Naive thymus-derived CD8-positive, alpha-beta T cell (primary cell): Measurements from ENCODE around the gene MOB1B. TPM values are rescaled to one million over a fixed set of nuclear protein-coding genes. Genes with fewer than 3 reads are reported as not detected.

Experiments
- ATAC-seq, 2 donors: fragments of 150-1000 bp; cut with Tn5 transposase in 1 of 2; sonication (Bioruptor Pico), chemical (Tn5 transposase) in 1 of 2; 1 replicate in 1 of 2; 2 replicates in 1 of 2; pipeline ENCODE4 v1.10.0; 2021; ENCODE audit warnings: mild to moderate bottlenecking in 2 of 2, moderate library complexity in 2 of 2
- POLR2A ChIA-PET: fragments of 350-600 bp; sonication (Branson Sonifier 250); formaldehyde crosslinking; loops from one replicate; lab custom pipeline; 2021; ENCODE audit warnings: antibody characterized with exemption; lab: Charles Lee
- DNase-seq, 10 donors: peaks; one replicate each; pipeline versions ENCODE4 v3.0.0 to v3.0.0-alpha.2; 2020 to 2022
- H3K27ac Mint-ChIP-seq, 10 donors: one replicate each; pipeline ENCODE4 v1.8.0; 2020 to 2022; ENCODE audit warnings: mild to moderate bottlenecking in 10 of 10, mixed read lengths in 10 of 10, moderate library complexity in 4 of 10, inconsistent platforms in 1 of 10
- H3K27me3 Mint-ChIP-seq, 5 donors: one replicate each; pipeline ENCODE4 v1.8.0; 2021 to 2022; ENCODE audit warnings: mixed read lengths in 5 of 5
- H3K36me3 Mint-ChIP-seq, 3 donors: one replicate each; pipeline ENCODE4 v1.8.0; 2020 to 2022; ENCODE audit warnings: mixed read lengths in 3 of 3, mild to moderate bottlenecking in 2 of 3, inconsistent platforms in 1 of 3
- H3K4me1 Mint-ChIP-seq, 4 donors: one replicate each; pipeline ENCODE4 v1.8.0; 2021 to 2022; ENCODE audit warnings: mixed read lengths in 4 of 4
- H3K4me3 Mint-ChIP-seq, 10 donors: one replicate each; pipeline ENCODE4 v1.8.0; 2020 to 2022; ENCODE audit warnings: mild to moderate bottlenecking in 10 of 10, mixed read lengths in 10 of 10, moderate library complexity in 6 of 10, inconsistent platforms in 1 of 10
- H3K9me3 Mint-ChIP-seq, 9 donors: one replicate each; pipeline ENCODE4 v1.8.0; 2020 to 2022; ENCODE audit warnings: mixed read lengths in 9 of 9, mild to moderate bottlenecking in 3 of 9, inconsistent platforms in 1 of 9, moderate library complexity in 1 of 9
- polyA plus RNA-seq, 3 donors: library from polyadenylated mRNA; unstranded; fragments of 300-500 nt; fragmentation: Illumina TruSeq; gene quantifications; one replicate each; pipeline ENCODE4 v1.2.3, GENCODE V29; 2021
- total RNA-seq, 8 experiments: library from RNA in 2 of 8; stranded (reverse) in 2 of 8; gene quantifications; one replicate each; pipeline ENCODE4 v1.2.3 and lab custom pipeline; 2021 to 2026

The MOB1B gene
- total and polyA plus RNA-seq, 5 experiments from 2014 or later = 1.6 to 16.0 (median 2.0) TPM

DNA sequence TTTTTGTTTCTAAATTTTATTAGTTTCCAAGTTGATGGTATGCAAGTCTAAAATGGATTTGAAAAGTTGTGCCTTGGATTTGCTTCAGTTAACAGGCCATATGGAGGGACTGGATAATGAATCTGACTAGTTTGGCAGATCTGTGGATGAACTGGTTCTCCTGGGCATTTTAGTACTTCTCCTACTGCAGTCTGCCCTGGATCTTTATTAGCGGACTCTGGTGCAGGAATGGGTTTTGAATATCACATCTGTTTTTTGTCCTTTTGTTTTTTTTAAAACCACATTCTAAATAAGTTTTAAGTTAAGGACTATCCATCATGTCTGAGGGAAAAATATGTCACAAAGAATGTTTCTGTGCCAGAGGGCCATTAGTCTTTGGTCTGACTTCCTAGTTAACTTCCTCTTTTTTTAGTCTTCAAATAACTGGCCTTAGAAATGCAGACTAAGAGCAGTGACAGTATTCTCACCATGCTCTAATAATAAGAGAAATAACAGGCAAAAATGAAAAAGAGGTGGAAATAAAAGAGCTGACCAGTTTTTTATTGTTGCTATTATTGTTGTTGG, 77.4 kb downstream of the MOB1B start:
- Mint-ChIP-seq H3K27me3 (no peaks in the 10 kb centered on the region), H3K4me1 (peaks cover 0 to 10% (median 0%) of the 10 kb centered on the region in 4 donors), H3K36me3 (peaks cover 0 to 44% (median 5%) of the 10 kb centered on the region in 3 donors), H3K27ac (no peak overlapping the region), H3K9me3 (no peaks in the 10 kb centered on the region), H3K4me3 (no peak overlapping the region)
- no peak for ATAC-seq
- POLR2A ChIA-PET = no interaction called here
- no peak for DNase-seq

DNA sequence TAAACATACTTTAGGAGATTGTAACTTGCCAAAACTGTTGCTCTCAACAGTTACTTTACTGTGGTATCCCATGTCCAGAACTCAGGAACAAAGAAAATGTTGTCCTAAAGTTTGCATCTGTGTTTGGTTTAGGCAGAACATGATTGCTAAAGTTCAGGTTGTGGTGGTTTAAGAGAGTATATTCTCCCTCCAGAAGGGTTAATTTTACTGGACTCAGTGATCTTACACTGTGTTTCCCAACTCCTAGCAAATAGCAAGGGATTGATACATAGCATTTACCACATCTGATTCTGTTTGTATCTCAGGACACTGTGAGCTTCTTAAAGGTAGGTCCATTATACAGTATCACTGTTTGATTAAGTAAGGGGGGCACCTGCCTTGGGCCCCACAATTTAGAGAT, 78.0 kb downstream of the MOB1B start:
- Mint-ChIP-seq H3K4me1 (peaks cover 0 to 10% (median 0%) of the 10 kb centered on the region in 4 donors), H3K27ac (peak overlapping the region in 1 of 10 donors; percentile 28), H3K4me3 (no peak overlapping the region), H3K9me3 (no peaks in the 10 kb centered on the region), H3K36me3 (peaks cover 0 to 38% (median 3%) of the 10 kb centered on the region in 3 donors), H3K27me3 (no peaks in the 10 kb centered on the region)
- POLR2A ChIA-PET = no interaction called here
- DNase-seq (no peak), ATAC-seq (no peak)

DNA sequence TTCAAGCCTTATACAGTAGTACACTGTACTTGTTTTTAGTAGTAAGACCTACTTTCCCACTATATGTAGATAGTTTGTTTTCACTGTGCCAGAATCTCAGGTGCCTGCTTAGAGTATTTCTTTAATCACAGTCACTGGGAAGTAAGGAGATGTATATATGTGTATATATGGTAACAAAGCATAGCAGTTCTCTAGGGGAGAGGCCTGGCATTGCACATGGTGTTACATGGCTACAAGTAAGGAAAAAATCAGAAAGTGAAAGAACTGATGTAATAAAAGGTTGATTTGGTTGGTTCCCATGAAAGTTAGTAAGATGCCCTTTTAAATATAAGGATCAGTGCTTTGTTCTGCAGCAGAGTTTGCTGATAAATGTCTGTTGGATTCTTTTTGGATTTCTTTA, 81.9 kb downstream of the MOB1B start:
- no peaks in the 10 kb centered on the region for H3K9me3 Mint-ChIP-seq
- no peak overlapping the region for H3K4me3 Mint-ChIP-seq
- ATAC-seq (no peak), DNase-seq (no peak)
- peaks cover 0 to 10% (median 0%) of the 10 kb centered on the region in 4 donors for H3K4me1 Mint-ChIP-seq
- POLR2A ChIA-PET = interaction anchor here (1.4 kb wide), 1 partner anchor 10 kb away, joined by 3 read pairs; the partner anchor contains the start of gene DCK
- no peak overlapping the region for H3K27ac Mint-ChIP-seq
- peaks cover 0 to 8% (median 0%) of the 10 kb centered on the region in 3 donors for H3K36me3 Mint-ChIP-seq
- H3K27me3 Mint-ChIP-seq = no peaks in the 10 kb centered on the region

DNA sequence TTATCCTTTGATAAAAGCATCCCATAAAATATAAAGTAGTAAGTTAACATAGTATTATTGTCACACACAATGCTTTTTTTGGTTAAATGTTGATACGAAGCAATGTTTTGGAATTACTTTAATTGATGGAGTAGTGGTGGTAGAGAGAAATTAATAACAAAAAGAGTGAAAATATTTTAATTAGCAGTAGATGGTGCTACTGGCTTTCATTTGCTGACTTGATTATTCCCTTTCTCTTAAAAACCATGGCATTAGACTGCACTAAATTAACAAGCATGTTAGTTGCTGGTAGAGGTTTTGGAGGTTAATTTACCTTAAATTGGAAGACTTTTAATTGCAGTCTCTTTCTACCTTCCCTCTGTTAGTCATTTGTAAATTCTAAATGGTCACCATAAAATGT, 82.4 kb downstream of the MOB1B start:
- H3K27ac Mint-ChIP-seq = no peak overlapping the region
- POLR2A ChIA-PET = interaction anchor here (1.4 kb wide), 1 partner anchor 9 kb away, joined by 3 read pairs; the partner anchor contains the start of gene DCK
- peaks cover 0 to 7% (median 0%) of the 10 kb centered on the region in 4 donors for H3K4me1 Mint-ChIP-seq
- H3K9me3 Mint-ChIP-seq = no peaks in the 10 kb centered on the region
- H3K27me3 Mint-ChIP-seq = no peaks in the 10 kb centered on the region
- peak; percentile 20 to 36 for ATAC-seq
- peaks cover 0 to 4% (median 0%) of the 10 kb centered on the region in 3 donors for H3K36me3 Mint-ChIP-seq
- H3K4me3 Mint-ChIP-seq = no peak overlapping the region
- peak in 2 of 10 donors; percentile 26 to 27 for DNase-seq

DNA sequence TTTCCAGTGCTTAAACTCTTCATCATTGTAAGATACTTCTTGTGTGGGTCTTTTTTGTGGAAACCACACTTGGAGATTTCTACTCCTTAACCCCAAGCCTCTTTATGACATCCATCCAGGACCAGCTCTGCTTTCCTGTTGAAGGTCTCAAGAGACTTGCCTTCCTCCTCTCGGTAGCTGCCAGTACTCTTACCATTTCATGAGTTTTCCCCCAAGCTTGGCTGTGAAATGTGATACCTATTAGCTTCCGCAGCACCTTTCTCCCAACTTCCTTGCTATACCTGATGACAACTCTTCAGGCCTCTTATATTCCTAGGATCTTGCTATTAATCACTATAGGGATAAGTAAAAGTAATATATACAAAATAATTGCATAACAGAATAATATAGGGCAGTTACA, 89.4 kb downstream of the MOB1B start:
- H3K4me1 Mint-ChIP-seq = peaks cover 12 to 35% (median 30%) of the 10 kb centered on the region in 4 donors
- H3K27me3 Mint-ChIP-seq = no peaks in the 10 kb centered on the region
- peak overlapping the region in 6 of 10 donors; percentile 10 to 99 (median 26) for H3K27ac Mint-ChIP-seq
- DNase-seq (no peak), ATAC-seq (no peak)
- H3K36me3 Mint-ChIP-seq = no peaks in the 10 kb centered on the region
- H3K9me3 Mint-ChIP-seq = no peaks in the 10 kb centered on the region
- POLR2A ChIA-PET = interaction anchor here (7.6 kb wide), 1 partner anchor 15 kb away, joined by 84 read pairs; no protein-coding TSS in a partner anchor
- H3K4me3 Mint-ChIP-seq = no peak overlapping the region

DNA sequence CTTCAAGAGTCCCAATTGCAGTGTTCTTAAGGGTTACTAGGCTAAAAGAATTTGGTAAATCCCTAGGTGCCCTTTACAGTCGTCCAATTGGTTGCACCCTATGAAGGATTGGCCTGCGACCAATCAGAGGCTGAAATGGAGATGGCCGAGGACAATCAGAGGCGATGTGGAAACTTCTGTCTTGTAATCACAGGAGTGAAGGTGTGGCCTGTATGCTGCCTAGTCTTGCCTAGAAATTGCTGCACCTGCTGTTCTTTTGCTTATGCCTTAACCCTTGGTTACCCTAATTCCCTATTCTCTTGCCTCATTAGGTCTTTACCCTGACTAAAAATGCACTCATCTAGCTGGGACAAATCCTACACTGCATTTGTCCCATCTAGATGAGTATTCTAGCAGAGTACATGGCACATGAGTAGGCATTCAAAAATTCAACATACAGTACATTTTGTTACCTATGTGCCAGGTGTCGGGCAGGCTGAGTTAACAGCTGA, 90.3 kb downstream of the MOB1B start:
- Mint-ChIP-seq H3K9me3 (no peaks in the 10 kb centered on the region), H3K27me3 (no peaks in the 10 kb centered on the region), H3K4me3 (peak overlapping the region; percentile 84 to 98 (median 93)), H3K36me3 (no peaks in the 10 kb centered on the region), H3K27ac (peak overlapping the region; percentile 10 to 99 (median 94)), H3K4me1 (peaks cover 19 to 43% (median 39%) of the 10 kb centered on the region in 4 donors)
- ATAC-seq = no peak
- no peak for DNase-seq
- POLR2A ChIA-PET = interaction anchor here (1.2 to 7.6 kb wide), 5 partner anchors 14 to 289 kb away, joined by 3 to 84 read pairs (median 5); no protein-coding TSS in a partner anchor

DNA sequence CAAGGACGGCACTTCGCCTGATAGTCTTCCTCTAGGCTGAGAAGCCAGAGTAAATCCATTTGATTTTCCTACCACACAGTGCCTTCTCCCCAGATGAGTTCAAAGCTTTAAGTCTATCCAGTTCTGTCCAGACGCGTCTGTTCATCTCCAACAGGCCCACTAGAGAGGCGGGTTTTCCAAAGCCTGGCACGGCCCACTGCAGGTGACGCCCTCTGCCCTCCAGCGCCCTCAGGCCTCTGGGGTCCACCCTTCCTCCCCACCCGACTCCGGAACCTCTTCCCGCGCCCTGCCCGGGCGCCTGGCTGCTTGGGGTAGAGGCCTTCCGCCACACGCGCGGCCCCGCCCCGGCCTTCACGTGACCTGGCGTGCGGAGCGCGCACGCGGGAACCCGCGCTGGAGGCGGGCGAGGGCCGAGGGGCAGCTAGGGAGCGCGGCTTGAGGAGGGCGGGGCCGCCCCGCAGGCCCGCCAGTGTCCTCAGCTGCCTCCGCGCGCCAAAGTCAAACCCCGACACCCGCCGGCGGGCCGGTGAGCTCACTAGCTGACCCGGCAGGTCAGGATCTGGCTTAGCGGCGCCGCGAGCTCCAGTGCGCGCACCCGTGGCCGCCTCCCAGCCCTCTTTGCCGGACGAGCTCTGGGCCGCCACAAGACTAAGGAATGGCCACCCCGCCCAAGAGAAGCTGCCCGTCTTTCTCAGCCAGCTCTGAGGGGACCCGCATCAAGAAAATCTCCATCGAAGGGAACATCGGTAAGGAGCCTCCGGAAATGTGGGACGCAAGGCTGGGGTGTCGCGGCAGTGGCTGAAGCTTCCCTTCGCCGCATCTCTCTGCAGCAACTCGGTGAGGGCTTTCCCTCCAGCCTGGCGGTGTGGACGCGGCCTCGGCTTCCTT, 91.3 kb downstream of the MOB1B start, which contains the start of gene DCK:
DCK (plus strand) TSS at position 469 of the 888 bp plus-strand sequence; CDS start at position 656, 187 bp downstream.
- Mint-ChIP-seq H3K4me3 (peak within 1 kb of the TSS; percentile 90 to 98 (median 94)), H3K36me3 (peaks cover 0 to 6% (median 0%) of the 10 kb centered on the region in 3 donors), H3K27me3 (no peaks in the 10 kb centered on the region), H3K27ac (peak within 1 kb of the TSS; percentile 89 to 99 (median 94)), H3K4me1 (peaks cover 22 to 48% (median 44%) of the 10 kb centered on the region in 4 donors), H3K9me3 (no peaks in the 10 kb centered on the region)
- DNase-seq (peak; percentile 71 to 86 (median 82)), ATAC-seq (peak; percentile 82 to 85)
- POLR2A ChIA-PET = interaction anchor here (0.6 to 7.6 kb wide), 11 partner anchors 8 to 290 kb away, joined by 3 to 84 read pairs (median 3); partner anchors contain the start of gene GRSF1

DNA sequence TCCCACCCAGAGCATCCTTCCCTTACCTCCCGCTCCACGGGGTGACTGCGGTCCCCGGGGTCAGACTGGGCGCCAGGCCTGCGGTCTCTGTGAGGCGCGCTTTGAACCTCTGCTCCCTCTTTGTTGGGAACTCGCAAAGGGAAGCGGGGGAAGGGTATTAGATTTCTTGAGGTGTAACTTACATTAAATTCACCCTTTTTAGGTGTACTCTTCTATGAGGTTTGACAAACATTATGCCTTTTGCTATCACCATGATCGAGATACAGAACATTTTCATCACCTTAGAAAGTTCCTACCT, 91.8 kb downstream of the MOB1B start:
- Mint-ChIP-seq H3K36me3 (peaks cover 0 to 11% (median 1%) of the 10 kb centered on the region in 3 donors), H3K27me3 (no peaks in the 10 kb centered on the region), H3K27ac (peak overlapping the region; percentile 82 to 99 (median 90)), H3K4me1 (peaks cover 23 to 53% (median 48%) of the 10 kb centered on the region in 4 donors), H3K4me3 (peak overlapping the region; percentile 90 to 98 (median 94)), H3K9me3 (no peaks in the 10 kb centered on the region)
- ATAC-seq = no peak
- POLR2A ChIA-PET = interaction anchor here (0.6 to 7.6 kb wide), 11 partner anchors 9 to 306 kb away, joined by 3 to 84 read pairs (median 3); partner anchors contain the start of gene GRSF1
- no peak for DNase-seq

DNA sequence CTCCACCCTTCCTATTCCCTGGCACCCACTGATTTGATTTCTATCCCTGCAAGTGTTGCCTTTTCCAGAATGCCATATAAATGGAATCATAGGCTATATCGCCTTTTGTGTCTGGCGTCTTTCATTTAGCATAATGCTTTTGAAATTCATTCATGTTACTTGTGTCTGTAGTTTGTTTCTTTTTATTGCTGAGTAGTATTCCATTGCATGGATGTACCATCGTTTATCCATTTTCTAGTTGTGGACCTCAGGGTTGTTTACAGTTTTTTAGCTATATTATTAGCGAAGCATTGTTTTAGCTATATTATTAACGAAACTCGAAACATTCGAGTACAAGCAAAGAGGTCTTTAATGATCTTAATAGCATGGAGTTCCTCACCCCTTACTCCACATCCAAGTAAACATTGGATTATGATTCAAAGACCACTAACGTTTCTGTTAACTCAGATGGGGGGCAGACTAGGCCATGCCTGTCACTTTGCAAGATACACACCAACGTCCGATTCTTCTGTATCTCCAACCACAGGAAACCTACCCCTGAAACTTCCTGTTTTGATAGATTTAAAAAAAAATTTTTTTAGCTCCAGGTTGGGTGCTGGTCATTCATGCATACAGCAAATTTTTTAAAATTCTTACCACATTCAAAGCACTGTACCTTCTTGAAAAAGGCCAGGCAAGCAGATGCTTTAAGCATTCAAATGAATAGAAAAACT, 92.4 kb downstream of the MOB1B start:
- ATAC-seq (no peak), DNase-seq (no peak)
- Mint-ChIP-seq H3K36me3 (peaks cover 0 to 16% (median 6%) of the 10 kb centered on the region in 3 donors), H3K4me1 (peaks cover 25 to 59% (median 53%) of the 10 kb centered on the region in 4 donors), H3K27me3 (no peaks in the 10 kb centered on the region), H3K9me3 (no peaks in the 10 kb centered on the region), H3K27ac (peak overlapping the region; percentile 82 to 99 (median 91)), H3K4me3 (peak overlapping the region; percentile 90 to 98 (median 94))
- POLR2A ChIA-PET = interaction anchor here (1.0 to 7.6 kb wide), 4 partner anchors 12 to 307 kb away, joined by 3 to 84 read pairs (median 14); partner anchors contain the start of gene GRSF1

DNA sequence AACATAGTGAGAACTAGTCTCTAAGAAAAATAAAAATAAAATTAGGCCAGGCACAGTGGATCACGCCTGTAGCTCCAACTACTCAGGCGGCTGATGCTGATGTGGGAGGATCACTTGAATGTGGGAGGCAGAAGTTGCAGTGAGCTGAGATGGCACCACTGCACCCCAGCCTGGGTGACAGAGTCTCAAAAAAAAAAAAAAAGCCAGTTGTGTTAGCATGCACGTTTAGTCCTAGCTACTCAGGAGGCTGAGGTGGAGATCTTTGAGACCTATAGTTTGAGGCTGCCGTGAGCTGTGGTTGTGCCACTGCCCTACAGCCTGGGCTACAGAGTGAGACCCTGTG, 93.8 kb downstream of the MOB1B start:
- ATAC-seq = peak; percentile 4 to 21
- POLR2A ChIA-PET = interaction anchor here (0.5 to 7.6 kb wide), 5 partner anchors 11 to 1321 kb away, joined by 3 to 84 read pairs (median 5); partner anchors contain the start of gene GRSF1
- Mint-ChIP-seq H3K9me3 (peaks cover 0 to 3% (median 0%) of the 10 kb centered on the region in 9 donors), H3K27me3 (no peaks in the 10 kb centered on the region), H3K4me1 (peaks cover 33 to 73% (median 68%) of the 10 kb centered on the region in 4 donors), H3K27ac (peak overlapping the region; percentile 82 to 99 (median 91)), H3K36me3 (peaks cover 4 to 31% (median 21%) of the 10 kb centered on the region in 3 donors), H3K4me3 (peak overlapping the region; percentile 90 to 98 (median 94))
- DNase-seq = peak in 1 of 10 donors; percentile 18

DNA sequence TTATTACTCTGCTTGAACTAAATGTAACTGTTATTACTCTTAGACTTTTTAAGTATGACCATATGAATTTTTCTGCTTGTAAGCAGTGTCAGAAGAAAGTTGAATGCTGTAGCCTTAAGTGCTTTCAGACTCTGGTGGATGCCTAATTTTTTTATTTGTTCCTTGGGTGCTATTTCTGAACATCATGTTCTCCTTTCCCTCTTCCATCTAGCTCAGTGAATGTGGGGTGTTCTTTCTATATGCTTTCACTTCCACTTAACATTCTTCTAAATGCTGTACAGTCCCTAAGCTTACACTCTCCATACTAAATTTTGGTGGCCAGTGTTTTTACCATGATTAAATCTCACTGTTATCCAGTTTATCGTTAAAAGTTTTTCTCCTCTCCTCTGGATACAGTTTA, 94.9 kb downstream of the MOB1B start:
- peaks cover 42 to 84% (median 77%) of the 10 kb centered on the region in 4 donors for H3K4me1 Mint-ChIP-seq
- no peaks in the 10 kb centered on the region for H3K27me3 Mint-ChIP-seq
- peak overlapping the region; percentile 90 to 98 (median 94) for H3K4me3 Mint-ChIP-seq
- peaks cover 0 to 10% (median 0%) of the 10 kb centered on the region in 9 donors for H3K9me3 Mint-ChIP-seq
- peak overlapping the region; percentile 41 to 99 (median 90) for H3K27ac Mint-ChIP-seq
- no peak for ATAC-seq
- no peak for DNase-seq
- H3K36me3 Mint-ChIP-seq = peaks cover 14 to 41% (median 31%) of the 10 kb centered on the region in 3 donors
- POLR2A ChIA-PET = interaction anchor here (4.0 to 7.6 kb wide), 2 partner anchors 10 to 158 kb away, joined by 25 to 84 read pairs; partner anchors contain the start of gene GRSF1
